GM18907 (cell line): ENCODE data around the gene THSD4.
"Not testable (repeated sequence)": the region's sequence is repeated elsewhere in the genome, so short reads cannot be mapped to it uniquely, and the experiment has no call there.

Experiments used
- ATAC-seq: cut with Tn5 transposase; IDR thresholded peaks from one replicate; pipeline ENCODE4 v1.9.1; 2021; ENCODE audit warnings: mild to moderate bottlenecking, moderate library complexity; ENCODE audit not compliant: unreplicated experiment

THSD4 gene

DNA sequence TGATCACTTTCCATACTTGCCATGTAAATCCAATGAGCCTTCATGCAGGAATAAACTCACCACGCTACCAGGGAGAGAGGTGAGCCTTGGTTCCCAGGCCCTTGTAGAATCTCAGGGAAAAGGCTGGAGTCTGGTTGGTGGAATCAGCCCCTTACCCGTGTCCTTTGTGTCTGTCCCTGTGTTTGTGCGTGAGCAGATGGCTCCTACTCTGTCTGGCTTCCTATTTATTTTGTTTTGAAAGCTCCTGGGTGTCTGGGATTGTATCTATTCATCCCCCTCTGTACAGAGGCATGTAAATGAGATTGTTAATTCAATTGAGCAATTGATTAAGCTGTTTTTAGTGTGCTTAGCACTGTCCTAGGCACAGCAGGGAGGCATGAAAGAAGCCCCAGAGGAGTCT is 278.1 kb downstream of the THSD4 start:
- ATAC-seq: no peak

GRCh38 chr15:71396536-71397125 is 281.4 kb downstream of the THSD4 start:
- no peak for ATAC-seq

DNA sequence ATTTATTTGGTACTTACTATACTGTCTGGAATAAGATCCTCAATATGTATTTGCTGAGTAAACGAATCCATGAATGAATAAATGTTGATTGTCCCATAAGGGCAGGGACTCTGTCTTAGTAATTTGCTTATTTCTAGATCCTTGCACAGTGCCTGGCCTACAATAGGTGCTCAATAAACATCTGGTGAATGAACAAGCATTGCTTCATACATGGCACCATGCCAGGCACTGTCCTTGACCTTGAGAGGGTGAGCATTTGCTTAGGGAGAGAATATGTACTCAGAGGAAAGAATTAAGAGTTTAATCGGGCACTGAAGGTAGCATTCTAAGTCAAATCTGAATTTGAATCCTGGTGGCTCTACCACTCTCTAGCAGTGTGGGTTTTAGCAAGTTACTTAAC is 282.1 kb downstream of the THSD4 start:
- no peak for ATAC-seq

- no peak for ATAC-seq
Observed at GRCh38 chr15:71400294-71400693, 285.0 kb downstream of the THSD4 start.

DNA sequence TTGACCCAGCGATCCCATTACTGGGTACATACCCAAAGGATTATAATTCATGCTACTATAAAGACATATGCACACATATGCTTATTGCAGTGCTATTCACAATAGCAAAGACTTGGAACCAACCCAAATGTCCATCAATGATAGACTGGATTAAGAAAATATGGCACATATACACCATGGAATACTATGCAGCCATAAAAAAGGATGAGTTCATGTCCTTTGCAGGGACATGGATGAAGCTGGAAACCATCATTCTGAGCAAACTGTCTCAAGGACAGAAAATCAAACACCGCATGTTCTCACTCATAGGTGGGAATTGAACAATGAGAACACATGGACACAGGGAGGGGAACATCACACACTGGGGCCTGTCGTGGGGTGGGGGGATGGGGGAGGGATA is 286.5 kb downstream of the THSD4 start:
- not testable (repeated sequence) for ATAC-seq

- ATAC-seq: no peak
Observed at GRCh38 chr15:71409541-71409940, 294.3 kb downstream of the THSD4 start.

DNA sequence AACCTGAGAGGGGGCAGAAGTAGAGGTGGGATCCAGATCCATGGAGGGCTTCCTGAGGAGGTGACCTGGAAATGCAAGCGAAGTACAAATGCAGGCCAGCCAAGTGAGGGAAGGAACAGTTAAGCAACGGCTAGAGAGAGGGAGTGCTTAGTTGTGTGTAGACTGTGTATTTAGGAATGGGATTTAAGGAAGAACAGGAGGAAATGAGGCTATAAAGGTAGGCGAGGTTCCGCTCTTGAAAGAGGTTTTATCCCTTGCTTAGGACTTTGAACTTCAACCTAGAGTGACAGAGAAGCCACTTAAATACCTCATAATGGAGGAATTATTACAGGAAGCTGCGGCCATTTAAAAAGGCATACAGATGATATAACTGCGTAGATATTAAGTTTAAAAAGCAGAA is 295.1 kb downstream of the THSD4 start:
- no peak for ATAC-seq

DNA sequence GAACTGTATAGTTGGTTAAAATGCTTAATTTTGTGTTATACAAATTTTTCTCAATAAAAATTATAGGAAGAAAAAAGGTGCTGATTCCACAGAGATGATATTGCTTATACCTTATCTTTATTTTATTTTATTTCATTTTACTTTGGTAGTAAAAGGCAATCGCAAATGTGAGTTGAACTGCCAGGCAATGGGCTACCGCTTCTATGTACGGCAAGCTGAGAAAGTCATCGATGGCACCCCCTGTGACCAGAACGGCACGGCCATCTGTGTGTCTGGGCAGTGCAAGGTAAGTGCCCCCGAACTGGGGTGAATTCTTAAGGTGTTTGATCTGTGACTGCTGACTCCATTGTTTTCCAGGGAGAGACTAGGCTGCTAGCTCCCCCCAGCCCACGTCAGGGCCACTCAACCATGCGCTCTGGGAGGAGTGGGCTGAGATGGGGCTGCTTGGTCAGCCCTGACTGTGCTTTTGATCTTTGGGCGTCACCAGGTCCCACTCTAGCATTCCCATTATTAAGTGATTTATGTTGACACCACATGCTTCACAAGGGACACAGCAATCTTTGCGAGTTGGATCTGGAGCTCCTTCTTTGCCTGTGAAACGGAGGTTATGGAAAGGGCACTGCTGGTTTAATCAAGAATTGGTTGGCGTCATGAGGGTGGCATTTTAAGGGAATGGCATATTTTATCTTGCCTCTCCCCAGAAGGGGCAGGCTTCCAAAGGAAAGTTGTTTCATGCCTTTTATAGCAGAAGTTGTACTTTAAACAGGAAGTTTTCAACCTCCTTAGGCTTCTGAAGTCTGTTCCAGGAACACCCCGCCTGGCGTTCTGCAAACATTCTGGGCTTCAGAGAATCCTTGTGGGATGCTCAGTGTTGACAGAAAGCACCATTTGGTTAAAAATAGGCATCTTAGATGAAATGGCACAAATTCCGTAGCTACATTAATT is 296.5 kb downstream of the THSD4 start:
- ATAC-seq: no peak

- no peak for ATAC-seq
Observed at GRCh38 chr15:71413419-71413818, 298.1 kb downstream of the THSD4 start.

GRCh38 chr15:71414853-71415252 is 299.6 kb downstream of the THSD4 start:
- ATAC-seq: no peak

DNA sequence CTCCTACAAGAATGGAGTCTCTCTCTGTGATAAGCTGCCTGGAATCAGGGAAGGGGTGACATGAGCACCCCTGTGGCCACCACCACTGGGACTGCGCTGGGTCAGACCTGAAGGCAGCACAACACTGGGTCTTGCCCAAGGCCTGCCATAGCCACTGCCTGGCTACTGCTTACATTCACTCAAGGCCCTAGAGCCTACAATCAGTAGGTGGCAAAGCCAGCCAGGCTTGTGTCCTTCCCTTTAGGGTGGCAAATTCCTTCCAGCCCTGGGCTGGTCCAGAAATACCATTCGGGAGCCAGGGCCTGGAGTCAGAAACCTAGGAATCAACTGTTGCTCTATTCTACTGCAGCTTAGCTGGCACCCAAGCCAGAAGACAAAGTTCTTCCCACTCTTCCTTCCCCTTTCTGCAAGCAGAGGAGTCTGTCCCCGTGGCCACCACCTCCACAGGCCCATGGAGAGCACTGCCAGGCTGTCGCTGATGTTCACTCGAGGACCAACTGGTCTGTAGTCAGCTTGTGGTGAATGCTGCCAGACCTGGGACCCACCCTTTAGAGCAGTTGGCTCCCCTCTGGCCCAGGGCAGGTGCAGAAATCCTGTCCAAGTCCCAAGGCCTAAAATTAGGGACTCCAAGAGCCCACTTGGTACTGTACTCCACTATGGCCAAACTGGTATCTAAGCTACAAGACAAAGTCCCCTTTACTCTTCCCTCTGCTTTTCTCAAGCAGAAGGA is 307.4 kb downstream of the THSD4 start:
- ATAC-seq: no peak

- no peak for ATAC-seq
Observed at GRCh38 chr15:71424765-71425164, 309.5 kb downstream of the THSD4 start.

- no peak for ATAC-seq
Observed at GRCh38 chr15:71425388-71425787, 310.1 kb downstream of the THSD4 start.

GRCh38 chr15:71426792-71427191 is 311.5 kb downstream of the THSD4 start:
- no peak for ATAC-seq

DNA sequence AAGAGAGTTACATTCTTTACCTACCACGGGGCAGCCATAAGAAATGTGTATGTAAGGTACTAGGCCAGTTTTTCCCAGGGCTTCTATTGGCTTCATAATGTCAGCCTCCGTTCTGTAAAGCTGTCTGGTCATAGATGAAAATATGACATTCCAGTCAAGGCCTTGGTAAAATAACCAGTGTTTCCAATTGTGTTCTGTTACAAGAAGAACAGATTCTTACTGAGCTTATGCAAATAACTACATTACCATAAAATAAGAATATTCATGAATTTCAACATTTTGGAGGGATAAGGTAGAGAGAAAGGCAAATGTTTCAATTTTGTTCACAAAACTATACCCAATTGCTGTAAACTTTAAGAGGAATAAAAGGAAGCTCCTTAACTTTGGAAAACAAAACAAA is 315.5 kb downstream of the THSD4 start:
- ATAC-seq: no peak

- ATAC-seq: no peak
Observed at GRCh38 chr15:71431343-71432336, 316.4 kb downstream of the THSD4 start.

DNA sequence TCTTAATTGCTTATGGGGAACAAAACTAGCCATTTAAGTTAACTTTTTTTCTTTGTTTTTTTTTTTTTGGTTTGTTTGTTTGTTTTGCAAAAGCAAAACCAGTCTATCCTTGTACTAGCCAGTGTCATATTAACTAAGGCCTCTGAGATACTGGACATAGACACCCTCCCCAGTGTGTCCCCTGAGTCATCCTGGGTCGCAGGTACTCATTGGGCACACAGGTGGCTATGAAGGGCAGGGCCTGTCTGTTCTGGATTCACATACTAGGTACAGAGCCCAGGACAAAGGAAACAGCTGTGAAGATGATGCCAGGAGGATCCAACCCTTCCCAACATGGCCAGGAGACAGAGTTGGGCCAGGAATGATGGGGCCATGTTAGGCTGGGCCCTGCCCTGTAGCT is 318.1 kb downstream of the THSD4 start:
- ATAC-seq: no peak

- no peak for ATAC-seq
Observed at GRCh38 chr15:71434774-71435173, 319.5 kb downstream of the THSD4 start.

DNA sequence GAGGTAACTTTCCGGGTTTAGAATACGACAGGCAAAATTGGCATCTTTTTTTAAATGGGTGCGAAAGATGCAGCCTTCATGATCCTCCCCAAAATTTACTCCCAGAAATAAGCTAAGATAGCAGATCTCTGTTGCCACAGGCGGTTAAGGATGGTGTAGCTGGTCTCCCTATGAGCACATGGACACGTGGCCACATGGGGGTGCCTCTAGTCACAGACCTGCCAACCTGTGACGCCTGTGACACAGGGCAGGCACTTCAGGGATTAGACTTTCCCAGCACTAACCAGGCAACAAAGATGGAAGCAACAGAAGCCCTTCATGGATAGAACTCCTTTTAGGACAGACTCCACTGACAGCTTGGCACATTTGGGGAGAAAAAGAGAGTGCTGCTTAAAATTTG is 320.3 kb downstream of the THSD4 start:
- ATAC-seq: no peak

GRCh38 chr15:71436854-71437253 is 321.6 kb downstream of the THSD4 start:
- no peak for ATAC-seq

DNA sequence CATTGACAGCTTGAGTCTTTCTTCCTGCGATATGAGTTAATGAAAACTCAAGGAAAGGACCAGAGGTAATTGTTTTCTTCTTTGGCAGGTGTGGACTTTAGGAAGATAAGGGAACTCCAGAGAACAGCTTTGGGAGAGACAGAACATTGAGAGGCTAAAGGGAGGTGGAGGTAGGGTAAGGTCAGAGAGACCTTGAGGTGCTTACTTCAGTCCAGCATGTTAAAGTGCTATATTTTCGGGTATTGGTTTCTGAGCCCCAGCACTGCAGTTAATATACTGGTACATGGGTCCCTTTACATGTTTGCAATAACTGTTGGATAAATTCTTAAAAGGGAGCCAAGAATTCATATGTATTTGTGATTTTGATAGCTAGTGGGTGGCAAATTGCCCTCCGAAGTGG is 322.1 kb downstream of the THSD4 start:
- ATAC-seq: no peak
